Esophagus squamous epithelium (tissue), 5 donors: Measurements from ENCODE around the gene IST1. TPM values are rescaled to one million over a fixed set of nuclear protein-coding genes. Genes with fewer than 3 reads are reported as not detected.

ENCODE experiments used
- DNase-seq: peaks from one replicate; lab custom pipeline; 2025; lab: John Stamatoyannopoulos, UW
- H3K27ac ChIP-seq, 4 donors: fragments of 200-600 bp; sonication (generic); one replicate each; pipeline ENCODE4 v1.5.1; 2016 to 2019; ENCODE audit warnings: mild to moderate bottlenecking in 1 of 4
- H3K27me3 ChIP-seq, 4 donors: fragments of 200-600 bp; sonication (generic); 1 replicate in 3 of 4; 2 replicates in 1 of 4; pipeline versions ENCODE4 v1.5.1 to v1.6.0; 2017 to 2021; ENCODE audit warnings: antibody characterized with exemption in 1 of 4
- H3K36me3 ChIP-seq, 3 donors: fragments of 200-600 bp; sonication (generic); one replicate each; pipeline ENCODE4 v1.5.1; 2016 to 2019
- H3K4me1 ChIP-seq, 3 donors: fragments of 200-600 bp; sonication (generic); one replicate each; pipeline ENCODE4 v1.5.1; 2017 to 2019
- H3K4me3 ChIP-seq, 4 donors: fragments of 200-600 bp; sonication (generic); 1 replicate in 3 of 4; 2 replicates in 1 of 4; pipeline ENCODE4 v1.5.1; 2016 to 2019; ENCODE audit warnings: mild to moderate bottlenecking in 2 of 4, moderate library complexity in 1 of 4
- H3K9me3 ChIP-seq, 3 donors: fragments of 200-600 bp; sonication (generic); one replicate each; pipeline ENCODE4 v1.5.1; 2016 to 2019
- POLR2A ChIP-seq, 4 donors: fragments of 450-650 bp; IDR thresholded peaks; one replicate each; pipeline ENCODE4 v1.6.1; 2017; ENCODE audit warnings: antibody characterized with exemption in 4 of 4, mild to moderate bottlenecking in 4 of 4, moderate library complexity in 3 of 4
- WGBS, 2 donors: methylation state at CpG; one replicate each; pipeline ENCODE4 v1.1.5; 2018; 5-methylcytosine and 5-hydroxymethylcytosine counted together
- intact Hi-C: fragments of 100-400 bp; cut with DNase I; formaldehyde crosslinking; loops from one replicate; pipeline ENCODE4 v1.15.0; 2022
- total RNA-seq, 4 donors: library from RNA; depleted of rRNA; stranded (reverse); fragments of >200 nt; gene quantifications; one replicate each; pipeline ENCODE4 v1.1.0, GENCODE V29; 2016
- TF ChIP-seq, protein P1 (sequence below), 6 experiments: fragments of 450-650 bp in 4 of 6; fragments of 200-600 bp in 2 of 6; sonication (generic) in 2 of 6; IDR thresholded peaks; one replicate each; pipeline ENCODE4 v1.5.1; 2016 to 2019; ENCODE audit warnings: antibody characterized with exemption in 6 of 6, mild to moderate bottlenecking in 4 of 6, moderate library complexity in 4 of 6
- donor health status: DM: yes; HTN: yes; CAD: no.

IST1 gene
- total RNA-seq, 4 donors from 2014 or later = 115 to 172 (median 153) TPM

DNA sequence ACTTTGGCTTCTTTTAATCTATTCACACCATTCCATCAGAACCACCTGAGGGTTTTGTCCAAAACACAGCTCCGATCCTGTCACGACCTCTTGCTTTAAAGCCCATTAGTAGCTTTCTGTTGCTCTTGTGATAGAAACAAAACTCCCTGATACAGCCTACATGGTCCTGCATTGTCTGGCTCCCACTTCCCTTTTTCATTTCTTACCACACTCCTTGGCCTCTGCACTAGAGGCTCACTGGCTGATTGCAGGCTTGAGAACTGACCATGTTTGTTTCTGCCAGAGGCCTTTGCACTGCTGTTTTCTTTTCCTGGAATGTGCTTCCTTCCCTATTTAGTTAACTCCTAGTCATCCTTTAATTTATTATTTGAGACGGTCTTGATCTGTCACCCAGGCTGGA lies 23.7 kb downstream of the IST1 start:
- no peak for DNase-seq
- no peak overlapping the region for H3K4me3 ChIP-seq
- H3K36me3 ChIP-seq = peaks cover 38 to 90% (median 51%) of the 10 kb centered on the region in 3 donors
- WGBS, 2 donors = 79 to 82% methylated on average over 3 of the region's 3 CpGs
- TF ChIP-seq, protein P1, sequence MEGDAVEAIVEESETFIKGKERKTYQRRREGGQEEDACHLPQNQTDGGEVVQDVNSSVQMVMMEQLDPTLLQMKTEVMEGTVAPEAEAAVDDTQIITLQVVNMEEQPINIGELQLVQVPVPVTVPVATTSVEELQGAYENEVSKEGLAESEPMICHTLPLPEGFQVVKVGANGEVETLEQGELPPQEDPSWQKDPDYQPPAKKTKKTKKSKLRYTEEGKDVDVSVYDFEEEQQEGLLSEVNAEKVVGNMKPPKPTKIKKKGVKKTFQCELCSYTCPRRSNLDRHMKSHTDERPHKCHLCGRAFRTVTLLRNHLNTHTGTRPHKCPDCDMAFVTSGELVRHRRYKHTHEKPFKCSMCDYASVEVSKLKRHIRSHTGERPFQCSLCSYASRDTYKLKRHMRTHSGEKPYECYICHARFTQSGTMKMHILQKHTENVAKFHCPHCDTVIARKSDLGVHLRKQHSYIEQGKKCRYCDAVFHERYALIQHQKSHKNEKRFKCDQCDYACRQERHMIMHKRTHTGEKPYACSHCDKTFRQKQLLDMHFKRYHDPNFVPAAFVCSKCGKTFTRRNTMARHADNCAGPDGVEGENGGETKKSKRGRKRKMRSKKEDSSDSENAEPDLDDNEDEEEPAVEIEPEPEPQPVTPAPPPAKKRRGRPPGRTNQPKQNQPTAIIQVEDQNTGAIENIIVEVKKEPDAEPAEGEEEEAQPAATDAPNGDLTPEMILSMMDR (IDR thresholded peaks at IDR 0.05) = no peak
- no peaks in the 10 kb centered on the region for H3K27me3 ChIP-seq
- H3K4me1 ChIP-seq = peaks cover 0 to 45% (median 17%) of the 10 kb centered on the region in 3 donors
- no peak overlapping the region for H3K27ac ChIP-seq
- intact Hi-C loops = no loop called here
- peaks cover 0 to 12% (median 0%) of the 10 kb centered on the region in 3 donors for H3K9me3 ChIP-seq

DNA sequence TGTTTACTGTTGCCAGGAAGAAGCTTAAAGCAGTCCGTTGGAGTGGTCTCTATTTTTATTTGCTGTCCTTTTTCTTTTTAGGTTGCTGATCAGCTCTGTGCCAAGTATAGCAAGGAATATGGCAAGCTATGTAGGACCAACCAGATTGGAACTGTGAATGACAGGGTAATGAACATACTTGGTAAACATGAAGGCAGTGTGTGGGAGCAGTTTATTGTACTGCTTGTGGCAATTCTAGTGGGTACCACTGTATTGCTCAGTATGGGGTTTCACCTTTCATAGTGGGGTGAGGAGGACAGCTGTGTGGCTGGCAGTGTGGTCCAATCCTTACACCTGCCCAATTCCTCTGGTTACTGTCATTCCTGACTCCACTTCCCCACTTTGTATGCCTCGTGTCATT lies 25.3 kb downstream of the IST1 start:
- Histone ChIP-seq H3K27me3 (no peaks in the 10 kb centered on the region), H3K27ac (no peak overlapping the region), H3K4me1 (peaks cover 0 to 29% (median 5%) of the 10 kb centered on the region in 3 donors), H3K9me3 (peaks cover 0 to 12% (median 0%) of the 10 kb centered on the region in 3 donors), H3K36me3 (peaks cover 43 to 100% (median 64%) of the 10 kb centered on the region in 3 donors), H3K4me3 (no peak overlapping the region)
- TF ChIP-seq, protein P1 (IDR thresholded peaks at IDR 0.05) = no peak
- TF ChIP-seq POLR2A (IDR thresholded peaks at IDR 0.05) = no peak
- no peak for DNase-seq
- intact Hi-C loops = no loop called here
- 57 to 86% methylated on average over 2 of the region's 2 CpGs for WGBS, 2 donors

DNA sequence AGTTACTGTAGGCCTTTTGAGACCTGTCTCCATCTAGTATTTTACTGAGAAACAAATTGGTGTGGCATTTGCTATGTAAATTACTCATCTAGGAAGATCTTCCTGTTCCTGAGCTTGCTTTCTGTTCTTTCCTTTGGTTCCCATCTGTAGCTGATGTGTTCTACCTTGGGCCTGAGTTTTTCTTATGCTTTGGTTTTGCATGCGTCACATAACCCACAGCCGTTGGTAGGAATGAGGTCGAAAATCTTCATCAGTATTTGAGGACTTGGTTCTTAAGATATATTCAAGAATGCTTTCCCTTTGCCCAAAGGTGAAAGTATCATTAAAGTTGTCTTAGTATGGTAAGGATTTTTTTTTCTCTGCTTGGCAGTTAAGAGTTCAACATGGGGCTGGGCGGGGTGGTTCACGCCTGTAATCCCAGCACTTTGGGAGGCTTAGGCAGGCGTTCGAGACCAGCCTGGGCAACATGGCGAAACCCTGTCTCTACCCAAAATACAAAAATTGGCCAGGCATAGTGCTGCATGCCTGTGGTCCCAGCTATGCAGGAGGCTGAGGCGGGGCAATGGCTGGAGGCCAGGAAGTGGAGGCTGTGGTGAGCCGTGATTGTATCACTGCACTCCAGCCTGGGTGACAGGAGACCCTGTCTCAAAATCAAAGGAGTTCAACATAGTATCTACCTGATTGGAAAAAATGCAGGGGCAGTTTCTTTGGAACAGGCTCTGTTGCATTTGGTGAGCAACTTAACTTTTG lies 28.8 kb downstream of the IST1 start:
- TF ChIP-seq POLR2A (IDR thresholded peaks at IDR 0.05) = no peak
- TF ChIP-seq, protein P1 (IDR thresholded peaks at IDR 0.05) = no peak
- intact Hi-C loops = no loop called here
- Histone ChIP-seq H3K36me3 (peaks cover 46 to 100% (median 69%) of the 10 kb centered on the region in 3 donors), H3K27me3 (no peaks in the 10 kb centered on the region), H3K9me3 (peaks cover 0 to 8% (median 0%) of the 10 kb centered on the region in 3 donors), H3K4me1 (peaks cover 3 to 31% (median 22%) of the 10 kb centered on the region in 3 donors), H3K4me3 (no peak overlapping the region), H3K27ac (no peak overlapping the region)
- 83 to 91% methylated on average over 4 to 8 of the region's 10 CpGs for WGBS, 2 donors
- DNase-seq = no peak

DNA sequence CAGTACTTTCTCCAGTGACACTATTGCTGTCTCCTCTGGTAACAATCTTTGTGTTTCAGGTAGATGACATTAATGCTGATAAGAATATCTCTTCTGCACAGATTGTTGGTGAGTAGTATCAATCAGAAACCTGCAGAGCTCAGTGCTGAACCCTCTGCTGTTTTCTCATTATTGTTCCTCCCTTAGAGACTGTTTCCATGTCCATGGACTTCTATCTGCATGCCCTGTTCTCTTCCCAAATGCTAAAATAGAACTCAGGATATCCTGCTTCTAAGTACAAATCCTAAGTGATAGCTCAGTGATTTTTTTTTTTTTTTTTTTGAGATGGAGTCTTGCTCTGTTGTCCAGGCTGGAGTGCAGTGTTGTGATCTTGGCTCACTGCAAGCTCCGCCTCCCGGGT lies 29.4 kb downstream of the IST1 start:
- Histone ChIP-seq H3K4me3 (no peak overlapping the region), H3K27me3 (no peaks in the 10 kb centered on the region), H3K9me3 (peaks cover 0 to 2% (median 0%) of the 10 kb centered on the region in 3 donors), H3K27ac (no peak overlapping the region), H3K36me3 (peaks cover 44 to 100% (median 63%) of the 10 kb centered on the region in 3 donors), H3K4me1 (peaks cover 6 to 36% (median 22%) of the 10 kb centered on the region in 3 donors)
- TF ChIP-seq, protein P1 (IDR thresholded peaks at IDR 0.05) = no peak
- no peak for TF ChIP-seq POLR2A (IDR thresholded peaks at IDR 0.05)
- DNase-seq = no peak
- intact Hi-C loops = no loop called here
- WGBS, 2 donors = 88 to 100% methylated on average over 2 of the region's 2 CpGs

DNA sequence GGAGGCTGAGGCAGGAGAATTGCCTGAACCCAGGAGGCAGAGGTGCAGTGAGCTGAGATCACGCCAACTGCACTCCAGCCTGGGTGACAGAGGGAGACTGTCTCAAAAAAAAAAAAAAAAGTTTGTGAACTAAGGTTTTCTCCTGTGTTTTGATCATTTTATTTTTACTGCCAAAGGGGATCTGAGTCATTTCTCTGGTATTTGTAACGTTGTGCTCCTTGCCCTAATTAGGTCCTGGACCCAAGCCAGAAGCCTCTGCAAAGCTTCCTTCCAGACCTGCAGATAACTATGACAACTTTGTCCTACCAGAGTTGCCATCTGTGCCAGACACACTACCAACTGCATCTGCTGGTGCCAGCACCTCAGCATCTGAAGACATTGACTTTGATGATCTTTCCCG lies 32.1 kb downstream of the IST1 start:
- no peak for DNase-seq
- Histone ChIP-seq H3K4me3 (no peak overlapping the region), H3K27me3 (no peaks in the 10 kb centered on the region), H3K9me3 (no peaks in the 10 kb centered on the region), H3K4me1 (peaks cover 10 to 48% (median 22%) of the 10 kb centered on the region in 3 donors), H3K27ac (peak overlapping the region; percentile 2 to 74 (median 58)), H3K36me3 (peaks cover 21 to 99% (median 53%) of the 10 kb centered on the region in 3 donors)
- WGBS, 2 donors = 16 to 24% methylated on average over 3 of the region's 3 CpGs
- intact Hi-C loops = no loop called here
- TF ChIP-seq POLR2A (IDR thresholded peaks at IDR 0.05) = no peak
- TF ChIP-seq, protein P1 (IDR thresholded peaks at IDR 0.05) = no peak
